AG09309 (cell line): ENCODE results near the gene POLR2E.

Experiments used
- DNase-seq: peaks from one replicate; pipeline ENCODE4 v3.0.0-alpha.2; 2010; ENCODE audit warnings: low read depth
- H3K4me3 ChIP-seq: 2 replicates; pipeline ENCODE4 v1.5.1; 2011; ENCODE audit warnings: mild to moderate bottlenecking, low read depth, low read length, moderate library complexity; ENCODE audit not compliant: control insufficient read depth
- CTCF ChIP-seq: IDR thresholded peaks from 2 replicates; pipeline ENCODE4 v1.5.1; 2011; ENCODE audit warnings: mild to moderate bottlenecking, low read depth, low read length, inconsistent platforms; ENCODE audit not compliant: insufficient read depth, control insufficient read depth; ENCODE audit errors: missing control alignments

POLR2E gene

DNA sequence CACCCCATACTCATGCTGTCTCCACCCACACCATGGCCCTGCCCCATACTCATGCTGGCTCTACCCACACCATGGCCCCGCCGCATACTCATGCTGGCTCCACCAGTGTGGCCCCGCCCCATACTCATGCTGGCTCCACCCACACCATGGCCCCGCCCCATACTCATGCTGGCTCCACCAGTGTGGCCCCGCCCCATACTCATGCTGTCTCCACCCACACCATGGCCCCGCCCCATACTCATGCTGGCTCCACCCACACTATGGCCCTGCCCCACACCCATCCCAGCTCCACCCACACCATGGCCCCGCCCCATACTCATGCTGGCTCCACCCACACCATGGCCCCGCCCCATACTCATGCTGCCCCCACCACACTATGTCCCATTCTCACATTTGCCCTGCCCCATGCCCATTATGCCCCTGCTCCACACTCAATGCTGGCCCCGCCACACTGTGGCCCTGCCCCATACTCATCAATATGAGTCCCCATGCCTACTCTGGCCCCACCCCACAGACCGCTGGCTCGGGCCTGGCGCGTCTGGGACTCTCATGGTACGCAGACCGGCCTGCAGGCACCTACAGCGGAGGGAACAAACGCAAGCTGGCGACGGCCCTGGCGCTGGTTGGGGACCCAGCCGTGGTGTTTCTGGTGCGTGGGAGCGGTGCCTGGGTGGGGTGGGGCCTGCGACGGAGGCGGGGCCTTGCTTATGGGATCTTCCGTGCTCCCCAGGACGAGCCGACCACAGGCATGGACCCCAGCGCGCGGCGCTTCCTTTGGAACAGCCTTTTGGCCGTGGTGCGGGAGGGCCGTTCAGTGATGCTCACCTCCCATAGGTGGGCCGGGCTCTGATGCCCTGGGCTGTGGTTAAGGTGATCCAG lies 31.9 kb downstream of the POLR2E start:
- no peak overlapping the region for H3K4me3 ChIP-seq
- TF ChIP-seq CTCF, result no peak
- no peak for DNase-seq

- DNase-seq, result no peak
- H3K4me3 ChIP-seq, result no peak overlapping the region
- no peak for TF ChIP-seq CTCF
Measured at GRCh38 chr19:1062387-1063029, 32.7 kb downstream of the POLR2E start.

DNA sequence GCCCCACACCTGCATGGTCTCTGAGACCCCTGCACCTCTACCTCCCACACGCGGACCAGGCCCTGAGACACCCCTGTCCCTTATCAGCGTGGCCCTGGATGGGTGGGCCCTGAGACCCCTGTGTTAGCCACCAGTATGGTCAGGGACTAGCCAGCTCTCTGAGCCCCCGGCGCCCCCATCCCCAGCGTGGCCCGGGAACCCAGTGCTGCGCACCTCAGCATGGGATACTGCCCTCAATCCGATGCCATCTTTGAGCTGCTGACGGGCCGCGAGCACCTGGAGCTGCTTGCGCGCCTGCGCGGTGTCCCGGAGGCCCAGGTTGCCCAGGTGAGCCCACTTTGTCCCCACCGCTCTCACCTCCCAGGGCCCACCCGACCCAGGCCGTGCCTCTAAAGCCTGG lies 33.2 kb downstream of the POLR2E start:
- no peak for DNase-seq
- H3K4me3 ChIP-seq, result no peak overlapping the region
- TF ChIP-seq CTCF, result no peak

DNA sequence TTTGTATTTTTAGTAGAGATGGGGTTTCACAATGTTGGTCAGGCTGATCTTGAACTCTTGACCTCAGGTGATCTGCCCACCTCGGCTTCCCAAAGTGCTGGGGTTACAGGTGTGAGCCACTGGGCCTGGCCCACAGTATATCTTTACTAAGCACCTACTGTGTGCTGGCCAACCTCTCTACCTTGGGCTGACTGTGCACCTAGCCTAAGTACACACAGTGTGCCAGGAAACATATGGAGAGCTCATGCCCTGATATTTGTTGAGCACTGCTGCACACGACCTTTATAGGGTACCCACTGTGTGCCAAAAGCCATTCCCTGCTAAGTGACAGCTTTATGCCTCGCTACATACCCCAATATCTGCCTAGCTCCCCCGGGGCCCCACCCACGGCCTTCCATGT lies 34.5 kb downstream of the POLR2E start:
- TF ChIP-seq CTCF, result no peak
- no peak for DNase-seq
- no peak overlapping the region for H3K4me3 ChIP-seq

GRCh38 chr19:1058112-1058511 lies 37.1 kb downstream of the POLR2E start:
- no peak for TF ChIP-seq CTCF
- DNase-seq, result no peak
- H3K4me3 ChIP-seq, result no peak overlapping the region

- no peak for TF ChIP-seq CTCF
- DNase-seq, result no peak
- no peak overlapping the region for H3K4me3 ChIP-seq
Measured at GRCh38 chr19:1057176-1057855, 37.9 kb downstream of the POLR2E start.
